ENCODE results near the gene CD274.

- no peak for TF ChIP-seq CTCF (IDR thresholded peaks at IDR 0.05)
- no peak for TF ChIP-seq POLR2A (IDR thresholded peaks at IDR 0.05)
These were observed 38.1 kb downstream of the CD274 start for GRCh38 chr9:5488221-5489008.

All from stomach (tissue), 4 donors.